ENCODE measurements around the gene GBX1. TPM values are rescaled to one million over a fixed set of nuclear protein-coding genes. Genes with fewer than 3 reads are reported as not detected.

Gene GBX1
- total RNA-seq, 2 experiments from 2014 or later = not detected

DNA sequence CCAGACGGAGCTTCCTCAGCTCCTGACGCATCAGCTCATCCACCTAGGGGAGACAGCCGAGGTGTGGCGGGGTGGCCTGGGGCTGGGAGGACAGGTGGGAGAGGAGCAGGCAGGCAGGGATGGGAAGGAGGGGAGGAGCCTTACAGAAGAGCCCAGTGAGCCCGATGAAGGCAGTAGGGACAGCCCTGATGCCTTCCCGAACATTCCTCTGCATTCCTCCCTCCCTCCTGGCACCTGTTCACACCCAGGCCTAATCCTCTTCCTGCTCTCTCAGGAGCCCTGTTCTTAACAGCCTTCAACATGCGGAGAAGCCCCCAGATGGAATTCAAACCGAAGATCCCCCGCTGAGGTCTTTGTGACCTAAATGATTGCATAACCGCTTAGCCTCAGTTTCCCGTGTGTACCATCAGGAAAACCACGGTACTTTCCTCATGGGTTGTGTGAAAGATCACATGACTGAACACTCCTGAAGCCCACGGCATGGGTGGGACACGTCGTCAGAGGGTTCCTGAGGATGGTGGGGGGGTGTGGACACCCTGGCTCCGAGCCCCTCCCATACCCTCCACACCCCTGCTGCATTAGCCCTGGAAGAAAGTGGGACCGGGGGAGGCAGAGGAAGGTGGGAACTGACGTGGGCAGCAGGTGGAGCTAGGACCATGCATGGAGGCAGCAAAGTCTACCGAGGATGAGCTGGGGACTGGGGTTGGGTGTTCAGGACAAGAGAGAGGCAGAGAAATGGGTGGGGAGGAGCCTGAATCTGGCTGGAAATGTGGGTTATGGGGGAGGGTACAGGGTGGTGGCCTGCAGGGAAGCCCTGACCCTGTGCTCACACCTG is 28.3 kb upstream of the GBX1 start:
- no peak for ATAC-seq
- CTCF ChIA-PET = no interaction called here

GRCh38 chr7:151194188-151194587 is 26.7 kb upstream of the GBX1 start:
- ChIA-PET CTCF (no interaction called here), POLR2A (no interaction called here)
- H3K36me3 Mint-ChIP-seq (ENCODE audit: low read depth) = no peaks in the 10 kb centered on the region
- H3K9me3 Mint-ChIP-seq = no peaks in the 10 kb centered on the region
- H3K4me1 Mint-ChIP-seq (ENCODE audit: low read depth) = no peaks in the 10 kb centered on the region
- peaks cover 2% of the 10 kb centered on the region for H3K27me3 Mint-ChIP-seq
- DNase-seq (no peak), ATAC-seq (peak; percentile 47)
- no peak for TF ChIP-seq CTCF (IDR thresholded peaks at IDR 0.05)
- H3K27ac Mint-ChIP-seq = no peak overlapping the region
- intact Hi-C loops (cut with micrococcal nuclease) = no loop called here
- no peak overlapping the region for H3K4me3 Mint-ChIP-seq

More for the DNA sequence above, 28.3 kb upstream of the GBX1 start:
- Mint-ChIP-seq H3K36me3 (ENCODE audit: low read depth) (no peaks in the 10 kb centered on the region), H3K27ac (no peak overlapping the region), H3K4me3 (no peak overlapping the region), H3K27me3 (peaks cover 2% of the 10 kb centered on the region), H3K4me1 (ENCODE audit: low read depth) (no peaks in the 10 kb centered on the region), H3K9me3 (no peaks in the 10 kb centered on the region)
- DNase-seq = no peak
- intact Hi-C loops (cut with micrococcal nuclease) = no loop called here
- no peak for TF ChIP-seq CTCF (IDR thresholded peaks at IDR 0.05)
- POLR2A ChIA-PET = no interaction called here

DNA sequence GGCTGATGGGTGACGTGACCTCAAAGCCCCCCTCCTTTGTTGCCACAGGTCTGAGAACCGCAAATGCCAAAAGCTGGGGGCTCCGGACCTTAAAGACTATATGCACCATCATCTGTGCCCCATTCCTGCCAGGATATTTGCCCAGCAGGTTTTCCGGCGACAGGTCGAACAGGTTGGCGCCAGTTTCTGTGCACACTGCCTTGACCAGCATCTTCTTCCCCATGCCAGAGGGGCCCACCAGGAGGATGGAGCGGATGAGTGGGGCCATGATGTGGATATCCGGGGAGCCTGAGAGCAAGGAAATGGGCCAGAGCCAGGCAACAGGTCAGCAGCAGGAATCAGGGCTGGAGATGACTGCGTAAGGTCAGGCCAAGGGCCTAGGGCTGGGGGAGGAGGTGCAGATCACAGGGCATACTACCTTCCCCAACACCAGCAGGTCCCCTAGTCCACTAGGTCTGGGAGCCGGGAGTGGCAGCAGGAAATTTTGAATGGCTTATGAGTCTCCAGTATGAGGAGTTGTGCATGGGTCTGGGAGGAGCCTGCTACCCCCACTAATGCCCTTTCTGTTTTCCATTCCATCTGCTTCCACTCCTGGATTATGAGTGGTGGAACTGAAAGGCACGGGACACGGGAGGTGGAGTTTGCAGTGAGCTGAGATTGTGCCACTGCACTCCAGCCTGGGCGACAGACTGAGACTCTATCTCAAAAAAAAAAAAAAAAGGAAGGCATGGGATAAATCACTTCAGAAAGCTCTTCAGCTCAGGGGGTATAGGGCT is 25.9 kb upstream of the GBX1 start:
- no peak overlapping the region for H3K27ac Mint-ChIP-seq
- H3K4me3 Mint-ChIP-seq = no peak overlapping the region

DNA sequence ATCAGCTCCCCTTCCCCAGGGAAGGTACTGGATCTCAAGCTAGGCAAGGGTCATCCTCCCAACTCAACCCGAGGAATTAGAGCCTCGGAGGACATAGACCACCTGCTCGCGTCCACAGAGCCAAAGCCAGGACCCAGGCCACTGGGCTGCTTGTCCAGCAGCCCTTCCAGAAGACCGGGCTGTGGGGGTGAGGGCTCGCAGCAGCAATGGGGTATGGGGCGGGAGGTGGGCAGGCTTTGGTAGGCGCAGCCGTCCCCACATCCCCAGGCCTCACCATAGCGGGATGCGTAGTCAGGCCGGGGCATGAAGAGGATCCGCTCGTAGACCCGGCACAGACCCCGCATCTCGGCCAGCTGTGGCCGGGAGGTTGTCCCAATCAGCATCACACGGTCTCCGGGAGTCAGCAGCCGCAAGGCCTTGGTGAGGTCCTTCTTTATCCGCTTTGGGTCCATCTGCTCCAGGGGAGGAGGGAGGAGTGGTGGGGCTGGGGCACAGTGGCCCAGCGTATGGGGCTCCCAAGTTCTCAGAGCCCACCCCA is 24.6 kb upstream of the GBX1 start:
- intact Hi-C loops (cut with micrococcal nuclease) = no loop called here
- ChIA-PET POLR2A (no interaction called here), CTCF (no interaction called here)
- ATAC-seq (no peak), DNase-seq (no peak)
- H3K27ac Mint-ChIP-seq = no peak overlapping the region
- H3K27me3 Mint-ChIP-seq = peaks cover 2% of the 10 kb centered on the region
- no peaks in the 10 kb centered on the region for H3K36me3 Mint-ChIP-seq (ENCODE audit: low read depth)
- TF ChIP-seq CTCF (IDR thresholded peaks at IDR 0.05) = no peak
- H3K9me3 Mint-ChIP-seq = no peaks in the 10 kb centered on the region
- no peak overlapping the region for H3K4me3 Mint-ChIP-seq
- no peaks in the 10 kb centered on the region for H3K4me1 Mint-ChIP-seq (ENCODE audit: low read depth)

More for the DNA sequence above, 25.9 kb upstream of the GBX1 start:
- intact Hi-C loops (cut with micrococcal nuclease) = no loop called here
- H3K27me3 Mint-ChIP-seq = peaks cover 2% of the 10 kb centered on the region
- no peak for DNase-seq
- POLR2A ChIA-PET = no interaction called here
- ATAC-seq = no peak
- H3K36me3 Mint-ChIP-seq (ENCODE audit: low read depth) = no peaks in the 10 kb centered on the region
- CTCF ChIA-PET = no interaction called here
- H3K4me1 Mint-ChIP-seq (ENCODE audit: low read depth) = no peaks in the 10 kb centered on the region
- no peak for TF ChIP-seq CTCF (IDR thresholded peaks at IDR 0.05)
- H3K9me3 Mint-ChIP-seq = no peaks in the 10 kb centered on the region

DNA sequence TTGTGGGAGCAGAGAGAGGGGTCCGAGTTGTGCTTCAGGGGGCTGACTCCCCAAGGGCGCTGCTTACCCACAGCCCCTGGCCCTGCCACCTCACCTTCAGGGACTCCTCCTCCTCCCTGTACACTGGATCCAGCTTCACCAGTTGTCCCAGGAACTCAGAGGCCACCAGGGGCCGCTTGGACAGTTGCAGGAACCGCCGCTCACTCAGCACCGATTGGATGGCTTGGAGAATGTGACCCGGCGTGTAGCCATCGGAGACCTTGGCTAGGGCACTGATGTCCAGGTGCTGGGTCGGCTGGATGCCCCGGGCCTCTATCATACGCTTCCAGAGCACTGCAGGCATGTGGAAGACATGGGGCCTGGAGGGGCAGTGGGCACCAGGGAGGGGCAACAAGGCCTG is 24.1 kb upstream of the GBX1 start:
- no peak overlapping the region for H3K27ac Mint-ChIP-seq
- H3K9me3 Mint-ChIP-seq = no peaks in the 10 kb centered on the region
- peaks cover 2% of the 10 kb centered on the region for H3K27me3 Mint-ChIP-seq
- ATAC-seq (no peak), DNase-seq (no peak)
- POLR2A ChIA-PET = no interaction called here
- TF ChIP-seq CTCF (IDR thresholded peaks at IDR 0.05) = no peak
- H3K4me3 Mint-ChIP-seq = no peak overlapping the region
- H3K4me1 Mint-ChIP-seq (ENCODE audit: low read depth) = no peaks in the 10 kb centered on the region
- CTCF ChIA-PET = no interaction called here
- intact Hi-C loops (cut with micrococcal nuclease) = no loop called here
- H3K36me3 Mint-ChIP-seq (ENCODE audit: low read depth) = no peaks in the 10 kb centered on the region
